ENCODE results near the gene RNF112.

GRCh38 chr17:19385521-19385983 lies 25.5 kb upstream of the RNF112 start:
- no peak for TF ChIP-seq EZH2 (IDR thresholded peaks at IDR 0.05; ENCODE audit: borderline replicate concordance, low read length)
- no peak for TF ChIP-seq CTCF (conservative IDR thresholded peaks at IDR 0.05 in 1 of 2, IDR thresholded peaks at IDR 0.05 in 1 of 2; ENCODE audit: extremely low read depth in 1 of 2, insufficient read depth in 1 of 2, low read depth in 1 of 2, low read length in 2 of 2)
